DOHH2 (cell line): ENCODE data around the gene RABGEF1.
"Not testable (repeated sequence)": the region's sequence is repeated elsewhere in the genome, so short reads cannot be mapped to it uniquely, and the experiment has no call there.

Source experiments
- H3F3A ChIP-seq: fragments of 200-600 bp; sonication (generic), shearing (Covaris generic); 2 replicates; pipeline ENCODE4 v1.6.0; 2016; ENCODE audit warnings: antibody characterized with exemption, mild to moderate bottlenecking; ENCODE audit not compliant: control insufficient read depth, insufficient read depth
- H3K27ac ChIP-seq: fragments of 200-600 bp; sonication (generic); 2 replicates; pipeline ENCODE4 v1.5.1; 2014; ENCODE audit warnings: low read depth, mild to moderate bottlenecking, low read length, moderate library complexity
- H3K27me3 ChIP-seq: fragments of 200-600 bp; sonication (generic); 2 replicates; pipeline ENCODE4 v1.6.1; 2014; ENCODE audit warnings: mild to moderate bottlenecking, low read length, mixed read lengths; ENCODE audit not compliant: control insufficient read depth
- H3K36me3 ChIP-seq: fragments of 200-600 bp; sonication (generic); 2 replicates; pipeline ENCODE4 v1.6.1; 2014; ENCODE audit warnings: mild to moderate bottlenecking, low read length, moderate library complexity, mixed read lengths; ENCODE audit not compliant: control insufficient read depth
- H3K4me1 ChIP-seq: fragments of 200-600 bp; sonication (generic); 2 replicates; pipeline ENCODE4 v1.6.1; 2014; ENCODE audit warnings: mild to moderate bottlenecking, low read length, mixed read lengths; ENCODE audit not compliant: control insufficient read depth
- H3K4me2 ChIP-seq: fragments of 200-600 bp; sonication (generic); 2 replicates; pipeline ENCODE4 v1.6.0; 2014; ENCODE audit warnings: mild to moderate bottlenecking, low read length, moderate library complexity
- H3K4me3 ChIP-seq: fragments of 200-600 bp; sonication (generic); 2 replicates; pipeline ENCODE4 v1.5.1; 2014; ENCODE audit warnings: mild to moderate bottlenecking, low read length, mixed read lengths
- H3K79me2 ChIP-seq: fragments of 200-600 bp; sonication (generic); 2 replicates; pipeline ENCODE4 v1.6.1; 2014; ENCODE audit warnings: mild to moderate bottlenecking, low read length, mixed read lengths; ENCODE audit not compliant: control insufficient read depth
- H3K9me2 ChIP-seq: fragments of 200-600 bp; sonication (generic); replicated peaks from 2 replicates; pipeline ENCODE4 v1.6.1; 2014; ENCODE audit warnings: mild to moderate bottlenecking, low read length, mixed read lengths; ENCODE audit not compliant: control insufficient read depth
- H3K9me3 ChIP-seq: fragments of 200-600 bp; sonication (generic); 2 replicates; pipeline ENCODE4 v1.6.1; 2014; ENCODE audit warnings: antibody characterized with exemption, low read length, mixed read lengths; ENCODE audit not compliant: control insufficient read depth, insufficient read depth
- H4K20me1 ChIP-seq: fragments of 200-600 bp; sonication (generic); 2 replicates; pipeline ENCODE4 v1.6.0; 2014; ENCODE audit warnings: low read depth, mild to moderate bottlenecking, antibody characterized with exemption, low read length, moderate library complexity; ENCODE audit not compliant: control insufficient read depth, insufficient read depth
- CTCF ChIP-seq: fragments of 200-600 bp; sonication (generic); IDR thresholded peaks from one replicate; pipeline ENCODE4 v1.5.1; 2014; ENCODE audit warnings: antibody characterized with exemption, mild to moderate bottlenecking, low read depth, low read length; ENCODE audit not compliant: poor library complexity, severe bottlenecking
- EZH2phosphoT487 ChIP-seq: fragments of 200-600 bp; sonication (generic); IDR thresholded peaks from 2 replicates; pipeline ENCODE4 v1.6.1; 2017; ENCODE audit warnings: borderline replicate concordance, mild to moderate bottlenecking, antibody characterized with exemption, low read length, moderate library complexity, mixed read lengths

The RABGEF1 gene

GRCh38 chr7:66781408-66782090 is 41.0 kb downstream of the RABGEF1 start:
- Histone ChIP-seq H3K36me3 (peaks cover 74% of the 10 kb centered on the region), H3K4me3 (no peak overlapping the region), H3K79me2 (peaks cover 10% of the 10 kb centered on the region), H3F3A (no peaks in the 10 kb centered on the region), H3K9me2 (no peaks in the 10 kb centered on the region), H3K27me3 (no peaks in the 10 kb centered on the region), H3K4me2 (no peak overlapping the region), H3K27ac (no peak overlapping the region), H3K9me3 (no peaks in the 10 kb centered on the region), H3K4me1 (no peaks in the 10 kb centered on the region), H4K20me1 (no peaks in the 10 kb centered on the region)
- TF ChIP-seq EZH2phosphoT487 = no peak
- TF ChIP-seq CTCF = no peak

- not testable (repeated sequence) for H3K4me2 ChIP-seq, H4K20me1 ChIP-seq
- H3K36me3 ChIP-seq = peaks cover 80% of the 10 kb centered on the region
These were observed 42.3 kb downstream of the RABGEF1 start for GRCh38 chr7:66782875-66783274.

GRCh38 chr7:66783887-66784595 is 43.5 kb downstream of the RABGEF1 start:
- H3K4me3 ChIP-seq, H3K27ac ChIP-seq, H3K9me3 ChIP-seq, H3F3A ChIP-seq, H3K27me3 ChIP-seq, H3K4me2 ChIP-seq, H3K4me1 ChIP-seq, H3K79me2 ChIP-seq, H3K9me2 ChIP-seq, H4K20me1 ChIP-seq: not testable (repeated sequence)
- H3K36me3 ChIP-seq = peaks cover 77% of the 10 kb centered on the region

More at GRCh38 chr7:66782875-66783274, 42.3 kb downstream of the RABGEF1 start:
- H3F3A ChIP-seq, H3K9me2 ChIP-seq, H3K4me3 ChIP-seq, H3K9me3 ChIP-seq, H3K79me2 ChIP-seq, H3K27ac ChIP-seq, H3K4me1 ChIP-seq, H3K27me3 ChIP-seq: not testable (repeated sequence)

GRCh38 chr7:66790196-66790595 is 49.7 kb downstream of the RABGEF1 start:
- Histone ChIP-seq H3K36me3 (peaks cover 75% of the 10 kb centered on the region), H3K79me2 (no peaks in the 10 kb centered on the region), H3K4me2 (no peak overlapping the region), H4K20me1 (no peaks in the 10 kb centered on the region), H3K9me3 (no peaks in the 10 kb centered on the region), H3K27me3 (no peaks in the 10 kb centered on the region), H3K9me2 (no peaks in the 10 kb centered on the region), H3K4me1 (no peaks in the 10 kb centered on the region), H3K27ac (no peak overlapping the region), H3K4me3 (no peak overlapping the region), H3F3A (no peaks in the 10 kb centered on the region)
- TF ChIP-seq CTCF (no peak), EZH2phosphoT487 (no peak)
